Measurements from ENCODE around the gene RO60. TPM values are rescaled to one million over a fixed set of nuclear protein-coding genes. Genes with fewer than 3 reads are reported as not detected.

Gene RO60
- total RNA-seq, 1 donor from 2014 or later = 144 TPM

DNA sequence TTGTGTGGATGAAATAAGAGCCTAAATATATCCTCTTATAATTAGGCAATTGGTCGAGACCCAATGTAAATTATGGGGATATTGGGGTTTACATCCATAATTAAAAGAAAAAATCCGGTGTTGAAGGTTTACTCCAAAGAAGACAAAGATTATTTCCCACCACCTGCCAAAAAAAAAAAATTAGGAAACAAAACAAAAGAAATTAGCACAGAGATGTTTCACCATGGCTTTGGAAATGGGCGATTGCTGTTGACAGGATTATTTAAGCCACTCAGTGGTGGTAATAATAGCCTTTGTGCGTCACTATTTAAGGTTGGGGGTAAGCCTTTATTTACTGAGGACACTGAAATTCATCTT, 46.4 kb downstream of the RO60 start:
- peak overlapping the region; percentile 75 for H3K4me3 Mint-ChIP-seq (ENCODE audit: unreplicated experiment)
- TF ChIP-seq, protein P1, sequence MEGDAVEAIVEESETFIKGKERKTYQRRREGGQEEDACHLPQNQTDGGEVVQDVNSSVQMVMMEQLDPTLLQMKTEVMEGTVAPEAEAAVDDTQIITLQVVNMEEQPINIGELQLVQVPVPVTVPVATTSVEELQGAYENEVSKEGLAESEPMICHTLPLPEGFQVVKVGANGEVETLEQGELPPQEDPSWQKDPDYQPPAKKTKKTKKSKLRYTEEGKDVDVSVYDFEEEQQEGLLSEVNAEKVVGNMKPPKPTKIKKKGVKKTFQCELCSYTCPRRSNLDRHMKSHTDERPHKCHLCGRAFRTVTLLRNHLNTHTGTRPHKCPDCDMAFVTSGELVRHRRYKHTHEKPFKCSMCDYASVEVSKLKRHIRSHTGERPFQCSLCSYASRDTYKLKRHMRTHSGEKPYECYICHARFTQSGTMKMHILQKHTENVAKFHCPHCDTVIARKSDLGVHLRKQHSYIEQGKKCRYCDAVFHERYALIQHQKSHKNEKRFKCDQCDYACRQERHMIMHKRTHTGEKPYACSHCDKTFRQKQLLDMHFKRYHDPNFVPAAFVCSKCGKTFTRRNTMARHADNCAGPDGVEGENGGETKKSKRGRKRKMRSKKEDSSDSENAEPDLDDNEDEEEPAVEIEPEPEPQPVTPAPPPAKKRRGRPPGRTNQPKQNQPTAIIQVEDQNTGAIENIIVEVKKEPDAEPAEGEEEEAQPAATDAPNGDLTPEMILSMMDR (IDR thresholded peaks at IDR 0.05; ENCODE audit: unreplicated experiment) = no peak
- H3K27ac Mint-ChIP-seq (ENCODE audit: unreplicated experiment) = no peak overlapping the region
- peaks cover 5% of the 10 kb centered on the region for H3K27me3 Mint-ChIP-seq (ENCODE audit: unreplicated experiment)
- no peaks in the 10 kb centered on the region for H3K9me3 Mint-ChIP-seq (ENCODE audit: unreplicated experiment)
- H3K36me3 Mint-ChIP-seq (ENCODE audit: low read depth, unreplicated experiment) = no peaks in the 10 kb centered on the region
- peaks cover 8% of the 10 kb centered on the region for H3K4me1 Mint-ChIP-seq (ENCODE audit: unreplicated experiment)
- no peak for DNase-seq (ENCODE audit: low spot score)

DNA sequence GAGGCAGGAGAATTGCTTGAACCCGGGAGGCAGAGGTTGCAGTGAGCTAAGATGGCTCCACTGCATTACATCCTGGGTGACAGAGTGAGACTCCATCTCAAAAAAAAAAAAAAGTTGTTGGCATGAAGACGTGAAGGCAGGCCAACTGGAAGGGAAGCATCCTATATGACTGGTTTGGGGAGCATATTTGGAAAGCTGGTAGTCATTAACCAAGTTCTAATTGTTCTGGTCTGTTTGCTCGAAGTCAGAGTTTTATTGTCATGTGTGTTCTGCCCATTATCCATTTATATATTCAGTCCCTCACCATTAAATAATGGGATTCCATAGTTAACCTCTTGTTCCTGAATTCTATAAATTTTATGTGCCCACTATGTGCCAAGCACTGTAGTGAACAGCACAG, 49.1 kb downstream of the RO60 start:
- Mint-ChIP-seq H3K4me1 (ENCODE audit: unreplicated experiment) (peaks cover 4% of the 10 kb centered on the region), H3K36me3 (ENCODE audit: low read depth, unreplicated experiment) (no peaks in the 10 kb centered on the region), H3K9me3 (ENCODE audit: unreplicated experiment) (no peaks in the 10 kb centered on the region), H3K27ac (ENCODE audit: unreplicated experiment) (no peak overlapping the region), H3K27me3 (ENCODE audit: unreplicated experiment) (peaks cover 7% of the 10 kb centered on the region), H3K4me3 (ENCODE audit: unreplicated experiment) (no peak overlapping the region)
- no peak for DNase-seq (ENCODE audit: low spot score)
- TF ChIP-seq, protein P1 (IDR thresholded peaks at IDR 0.05; ENCODE audit: unreplicated experiment) = no peak

Other genes starting within 250 kb of the RO60 start
- 24.9 TPM for gene UCHL5, start 252 bp upstream of the RO60 start, total RNA-seq (ENCODE audit: unreplicated experiment)
- 11.0 TPM for gene GLRX2, start 45.8 kb downstream of the RO60 start, total RNA-seq (ENCODE audit: unreplicated experiment)
- 45.2 TPM for gene CDC73, start 62.4 kb downstream of the RO60 start, total RNA-seq (ENCODE audit: unreplicated experiment)
- 0.10 TPM for gene B3GALT2, start 127.0 kb downstream of the RO60 start, total RNA-seq (ENCODE audit: unreplicated experiment)